DOHH2 (cell line): ENCODE results near the gene FCHSD2.

Source experiments
- CTCF ChIP-seq: fragments of 200-600 bp; sonication (generic); IDR thresholded peaks from one replicate; pipeline ENCODE4 v1.5.1; 2014; ENCODE audit warnings: antibody characterized with exemption, mild to moderate bottlenecking, low read depth, low read length; ENCODE audit not compliant: poor library complexity, severe bottlenecking
- EZH2phosphoT487 ChIP-seq: fragments of 200-600 bp; sonication (generic); IDR thresholded peaks from 2 replicates; pipeline ENCODE4 v1.6.1; 2017; ENCODE audit warnings: borderline replicate concordance, mild to moderate bottlenecking, antibody characterized with exemption, low read length, moderate library complexity, mixed read lengths

GRCh38 chr11:73177380-73177777, 35.3 kb upstream of the FCHSD2 start:
- TF ChIP-seq CTCF, result no peak
- no peak for TF ChIP-seq EZH2phosphoT487
